GM12878 (cell line): Measurements from ENCODE around the gene CCDC102B. TPM values are rescaled to one million over a fixed set of nuclear protein-coding genes. Genes with fewer than 3 reads are reported as not detected.

ENCODE experiments used
- ATAC-seq: fragments of 200-7000 bp; cut with Tn5 transposase; 3 replicates; pipeline ENCODE4 v1.9.1; 2020; ENCODE audit warnings: mild to moderate bottlenecking, moderate library complexity
- BruUV-seq: library from RNA; stranded (reverse); fragments of 400-500 nt; replicated peaks from 2 replicates; lab custom pipeline; 2021; lab: Mats Ljungman, UMichigan
- CTCF ChIA-PET: fragments of 300-600 bp; sonication (Branson Sonifier 250); formaldehyde crosslinking; extraction: SDS; loops from one replicate; lab custom pipeline; 2021; ENCODE audit warnings: inconsistent platforms; lab: Yijun Ruan, JAX
- POLR2A ChIA-PET: fragments of 350-600 bp; formaldehyde crosslinking; extraction: SDS; loops from one replicate; lab custom pipeline; 2021; ENCODE audit warnings: inconsistent platforms; lab: Charles Lee
- RAD21 ChIA-PET: fragments of 300-600 bp; sonication (Branson Sonifier 250); formaldehyde crosslinking; loops from one replicate; lab custom pipeline; 2023; ENCODE audit warnings: antibody characterized with exemption; ENCODE audit not compliant: unreplicated experiment; lab: Charles Lee
- SMC1A ChIA-PET: fragments of 300-600 bp; sonication (Branson Sonifier 250); formaldehyde crosslinking; loops from one replicate; lab custom pipeline; 2023; ENCODE audit not compliant: unreplicated experiment, uncharacterized antibody; lab: Charles Lee
- DNase-seq: peaks from one replicate; pipeline ENCODE4 v3.0.0-alpha.2; 2011; ENCODE audit warnings: low read depth, low spot score
- FAIRE-seq: peaks from 3 replicates; lab custom pipeline; 2011; peaks lifted over from hg19 to GRCh38; lab: Jason Lieb, UNC
- H2AFZ ChIP-seq: 2 replicates; pipeline ENCODE4 v1.6.0; 2011; ENCODE audit warnings: low read depth, low read length, control low read depth; ENCODE audit not compliant: control insufficient read depth
- H3K27ac ChIP-seq: 2 replicates; pipeline ENCODE4 v1.5.1; 2011; ENCODE audit warnings: control low read depth; ENCODE audit not compliant: control insufficient read depth, insufficient read depth
- H3K27me3 ChIP-seq, 2 experiments: replicated peaks in 1 of 2; 2 replicates each; pipeline versions ENCODE4 v1.6.0 to v1.6.1; 2011; ENCODE audit warnings: low read length in 1 of 2; ENCODE audit not compliant: control insufficient read depth in 2 of 2, insufficient read depth in 2 of 2
- H3K36me3 ChIP-seq, 2 experiments: 2 replicates each; pipeline ENCODE4 v1.5.1; 2011; ENCODE audit warnings: low read length in 1 of 2; ENCODE audit not compliant: control insufficient read depth in 2 of 2, insufficient read depth in 2 of 2
- H3K4me1 ChIP-seq: 2 replicates; pipeline ENCODE4 v1.6.1; 2011; ENCODE audit warnings: mild to moderate bottlenecking, low read length, moderate library complexity, mixed read lengths; ENCODE audit not compliant: control insufficient read depth, insufficient read depth
- H3K4me2 ChIP-seq: 2 replicates; pipeline ENCODE4 v1.6.0; 2011; ENCODE audit warnings: control low read depth; ENCODE audit not compliant: control insufficient read depth, insufficient read depth
- H3K4me3 ChIP-seq: fragments of 200-600 bp; sonication (generic); 2 replicates; pipeline ENCODE4 v1.5.1; 2016
- H3K79me2 ChIP-seq: 2 replicates; pipeline ENCODE4 v1.6.0; 2011; ENCODE audit warnings: low read length; ENCODE audit not compliant: control insufficient read depth, insufficient read depth
- H3K9ac ChIP-seq: 2 replicates; pipeline ENCODE4 v1.8.0; 2011; ENCODE audit warnings: low read length, control low read depth, mixed read lengths; ENCODE audit not compliant: control insufficient read depth, insufficient read depth
- H3K9me3 ChIP-seq: replicated peaks from 3 replicates; pipeline ENCODE4 v1.5.1; 2011; ENCODE audit warnings: mild to moderate bottlenecking, low read length; ENCODE audit not compliant: control insufficient read depth, insufficient read depth
- H4K20me1 ChIP-seq: 2 replicates; pipeline ENCODE4 v1.6.0; 2011; ENCODE audit not compliant: control insufficient read depth, insufficient read depth
- BCL3 ChIP-seq: IDR thresholded peaks from 2 replicates; pipeline ENCODE4 v1.6.1; 2011; ENCODE audit warnings: borderline replicate concordance, low read depth, mild to moderate bottlenecking, moderate library complexity, low read length; ENCODE audit not compliant: insufficient read depth, poor library complexity, severe bottlenecking
- BMI1 ChIP-seq: fragments of 450-650 bp; IDR thresholded peaks from 2 replicates; pipeline ENCODE4 v1.6.1; 2016; ENCODE audit warnings: mild to moderate bottlenecking, moderate library complexity, borderline replicate concordance
- MEF2A ChIP-seq: IDR thresholded peaks from 2 replicates; pipeline ENCODE4 v1.6.1; 2011; ENCODE audit warnings: low read depth, mild to moderate bottlenecking, low read length, moderate library complexity; ENCODE audit not compliant: insufficient read depth
- MYB ChIP-seq: fragments of 150-350 bp; IDR thresholded peaks from 2 replicates; pipeline ENCODE4 v1.6.1; 2014; ENCODE audit warnings: mild to moderate bottlenecking, low read depth, low read length, borderline replicate concordance
- MYC ChIP-seq: IDR thresholded peaks from 2 replicates; pipeline ENCODE4 v1.6.1; 2011; ENCODE audit warnings: mild to moderate bottlenecking, low read length, moderate library complexity, inconsistent platforms; ENCODE audit not compliant: insufficient read depth, insufficient replicate concordance, insufficient read length, severe bottlenecking
- PAX8 ChIP-seq: fragments of 450-650 bp; IDR thresholded peaks from 2 replicates; pipeline ENCODE4 v1.6.1; 2017; ENCODE audit warnings: mild to moderate bottlenecking, moderate library complexity
- RB1 ChIP-seq: fragments of 450-650 bp; formaldehyde crosslinking; IDR thresholded peaks from 2 replicates; pipeline ENCODE4 v1.6.1; 2017; ENCODE audit warnings: mild to moderate bottlenecking, borderline replicate concordance
- RELA ChIP-seq: fragments of 450-650 bp; IDR thresholded peaks from 2 replicates; pipeline ENCODE4 v1.8.0; 2014; ENCODE audit warnings: borderline replicate concordance; ENCODE audit not compliant: partially characterized antibody
- RFX5 ChIP-seq: IDR thresholded peaks from 2 replicates; pipeline ENCODE4 v1.6.1; 2011; ENCODE audit warnings: low read depth, low read length, improper control_type of control experiment
- SMC3 ChIP-seq: IDR thresholded peaks from 2 replicates; pipeline ENCODE4 v1.6.1; 2011; ENCODE audit warnings: low read length, improper control_type of control experiment, borderline replicate concordance
- TCF7 ChIP-seq: IDR thresholded peaks from 2 replicates; pipeline ENCODE4 v1.6.1; 2014; ENCODE audit warnings: antibody characterized with exemption, borderline replicate concordance
- USF1 ChIP-seq: IDR thresholded peaks from 2 replicates; pipeline ENCODE4 v1.6.1; 2011; ENCODE audit warnings: borderline replicate concordance, low read depth, mild to moderate bottlenecking, moderate library complexity, mixed read lengths, low read length; ENCODE audit not compliant: insufficient read depth; ENCODE audit errors: extremely low read length
- WGBS: methylation state at CpG from one replicate; pipeline ENCODE4 v1.1.6; 2016; ENCODE audit warnings: low lambda C conversion rate; ENCODE audit not compliant: insufficient replicate concordance, insufficient coverage; ENCODE audit errors: missing lambda C conversion rate; 5-methylcytosine and 5-hydroxymethylcytosine counted together
- in situ Hi-C: fragments of 300-500 bp; cut with MboI; formaldehyde crosslinking; loops from 9 replicates; pipeline ENCODE4 v1.14.3; 2018; ENCODE audit warnings: mixed read lengths
- intact Hi-C: fragments of 100-400 bp; cut with micrococcal nuclease; formaldehyde crosslinking; loops from one replicate; pipeline ENCODE4 v1.14.2; 2022; ENCODE audit not compliant: unreplicated experiment
- polyA plus RNA-seq, 11 experiments: library from polyadenylated mRNA; depleted of rRNA in 4 of 11; unstranded in 6 of 11; stranded (reverse) in 5 of 11; fragments of >200 nt; fragmentation: Nextera tagmentation in 4 of 11; fragmentation: Illumina TruSeq in 1 of 11; extraction: Ambion mirVana in 4 of 11; extraction: Trizol in 1 of 11; gene quantifications; 1 replicate in 1 of 11; 2 replicates in 10 of 11; pipeline versions ENCODE4 v1.2.1 to v1.2.3, GENCODE V29; 2011 to 2016; ENCODE audit warnings: inconsistent platforms in 2 of 11, missing spikeins in 2 of 11, low read depth in 1 of 11
- total RNA-seq, 4 experiments: library from RNA; depleted of rRNA in 3 of 4; stranded (reverse); fragments of >200 nt in 3 of 4; fragmentation: Illumina TruSeq in 1 of 4; extraction: Trizol in 1 of 4; gene quantifications; 2 replicates each; pipeline versions ENCODE4 v1.2.1 to v1.2.3, GENCODE V29; 2013 to 2021

CCDC102B gene
- total and polyA plus RNA-seq, 10 of the 15 experiments (the other 5 are each of a cell fraction or from before 2014, with no cell fraction given): 2.7 to 4.7 (median 3.3) TPM

- no peak overlapping the region for H2AFZ ChIP-seq
- ChIA-PET CTCF (no interaction called here), SMC1A (interaction anchor here (0.6 kb wide), 1 partner anchor 918 kb away, joined by 3 read pairs; no protein-coding TSS in a partner anchor), RAD21 (no interaction called here), POLR2A (no interaction called here)
- H4K20me1 ChIP-seq: no peaks in the 10 kb centered on the region
- H3K27ac ChIP-seq: no peak overlapping the region
- H3K36me3 ChIP-seq: no peaks in the 10 kb centered on the region
- FAIRE-seq: no peak
- no TSS peak for BruUV-seq
- no peaks in the 10 kb centered on the region for H3K4me1 ChIP-seq
- H3K79me2 ChIP-seq: no peaks in the 10 kb centered on the region
- in situ Hi-C loops: loop anchor here (10.0 kb wide), 1 partner anchor 1172 kb away; no protein-coding TSS in a partner anchor
- intact Hi-C loops: loop anchor here (10.0 kb wide), 1 partner anchor 1162 kb away; no protein-coding TSS in a partner anchor
- no peak overlapping the region for H3K9ac ChIP-seq
- no peak for TF ChIP-seq BMI1
- TF ChIP-seq SMC3: no peak
- no peak for TF ChIP-seq RB1
- no peak for TF ChIP-seq PAX8
- TF ChIP-seq RELA: no peak
- no peak for TF ChIP-seq USF1
- TF ChIP-seq MYB: no peak
- TF ChIP-seq RFX5: no peak
- no peak for TF ChIP-seq TCF7
- no peak for TF ChIP-seq BCL3
- TF ChIP-seq MYC: no peak
- no peak for TF ChIP-seq MEF2A
- no peak for ATAC-seq
- DNase-seq: no peak
- no peaks in the 10 kb centered on the region for H3K9me3 ChIP-seq
- WGBS: 29% methylated on average over 3 of the region's 3 CpGs
- no peak overlapping the region for H3K4me2 ChIP-seq
- no peak overlapping the region for H3K4me3 ChIP-seq
- no peaks in the 10 kb centered on the region; a peak in 1 of 4 replicates for H3K27me3 ChIP-seq
These were observed 124.5 kb downstream of the CCDC102B start for GRCh38 chr18:68922392-68922791.
